LHCN-M2 (cell line): ENCODE data around the gene SORCS2. TPM values are rescaled to one million over a fixed set of nuclear protein-coding genes. Genes with fewer than 3 reads are reported as not detected.
"Not testable (repeated sequence)": the region's sequence is repeated elsewhere in the genome, so short reads cannot be mapped to it uniquely, and the experiment has no call there.

ENCODE experiments used
- DNase-seq: peaks from one replicate; pipeline ENCODE4 v3.0.0-alpha.2; 2012; ENCODE audit warnings: low read depth
- total RNA-seq: library from RNA; depleted of rRNA; stranded (reverse); fragments of >200 nt; gene quantifications from 2 replicates; pipeline ENCODE4 v1.2.3, GENCODE V29; 2014

Gene SORCS2
- total RNA-seq, 1 experiment from 2014 or later, result 0.52 TPM

DNA sequence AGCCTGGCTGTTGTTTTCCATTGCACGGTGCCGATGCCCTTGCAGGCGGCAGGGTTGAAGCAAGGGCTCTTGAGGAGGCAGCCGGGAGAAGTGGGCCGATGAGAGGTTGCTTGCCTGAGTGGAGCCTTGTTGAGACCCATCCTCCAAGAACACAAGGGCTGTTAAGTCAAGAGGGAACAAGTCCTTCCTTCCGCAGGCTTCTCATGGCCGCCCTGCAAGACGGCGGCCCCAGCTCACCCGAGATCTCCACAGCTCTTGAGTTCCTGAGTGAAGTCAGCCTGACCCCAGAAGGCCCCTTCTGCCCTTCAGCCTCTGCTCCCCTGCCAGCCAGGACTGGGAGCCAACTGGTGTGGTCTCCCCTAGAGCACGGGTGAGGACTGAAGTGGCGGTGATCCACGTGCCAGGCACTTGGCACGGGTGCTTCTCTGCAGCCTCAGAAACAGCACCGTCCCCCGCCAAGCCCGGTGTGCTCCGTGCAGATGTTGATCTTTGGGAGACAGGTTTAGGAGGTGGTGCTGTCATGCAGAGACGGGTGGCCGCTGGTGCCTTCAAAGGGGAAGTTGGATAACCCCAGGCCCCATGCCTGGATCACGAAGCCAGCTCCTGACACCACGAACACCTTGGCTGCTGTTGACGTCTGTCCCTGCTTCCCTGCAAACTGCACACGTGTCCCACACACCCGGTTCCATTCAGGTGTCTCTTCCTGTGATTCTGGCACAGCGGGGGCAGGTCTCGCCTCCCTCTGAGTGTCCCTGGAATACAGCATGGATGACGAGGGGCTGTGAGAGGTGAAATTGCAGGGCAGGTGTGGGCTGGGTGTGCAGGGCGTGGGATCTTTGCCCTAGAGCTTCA is 406.8 kb downstream of the SORCS2 start:
- no peak for DNase-seq

DNA sequence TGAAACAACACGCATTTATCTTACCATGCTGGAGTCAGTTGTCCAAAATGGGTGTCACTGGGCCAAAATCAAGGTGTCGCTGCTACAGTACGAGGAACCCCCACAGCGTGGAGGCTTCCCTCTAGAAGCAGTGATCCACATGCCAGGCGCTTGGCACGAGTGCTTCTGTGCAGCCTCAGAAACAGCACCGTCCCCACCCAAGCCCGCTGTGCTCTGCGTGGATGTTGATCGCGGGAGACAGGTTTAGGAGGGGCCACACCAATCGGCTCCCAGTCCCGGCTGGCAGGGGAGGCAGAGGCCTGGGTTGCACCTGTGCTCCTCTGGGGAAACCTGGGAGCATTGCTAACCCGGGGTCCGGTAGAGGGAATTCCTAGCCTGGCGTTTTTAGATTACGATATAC is 407.9 kb downstream of the SORCS2 start:
- DNase-seq, result no peak

DNA sequence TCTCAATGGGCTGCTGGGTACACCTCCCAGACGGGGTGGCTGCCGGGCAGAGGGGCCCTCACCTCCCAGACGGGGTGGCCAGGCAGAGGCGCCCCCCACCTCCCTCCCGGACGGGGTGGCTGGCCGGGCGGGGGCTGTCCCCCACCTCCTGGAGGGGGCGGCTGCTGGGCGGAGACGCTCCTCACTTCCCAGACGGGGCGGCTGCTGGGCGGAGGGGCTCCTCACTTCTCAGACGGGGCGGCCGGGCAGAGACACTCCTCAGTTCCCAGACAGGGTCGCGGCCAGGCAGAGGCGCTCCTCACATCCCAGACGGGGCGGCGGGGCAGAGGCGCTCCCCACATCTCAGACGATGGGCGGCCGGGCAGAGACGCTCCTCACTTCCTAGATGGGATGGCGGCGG is 409.8 kb downstream of the SORCS2 start:
- not testable (repeated sequence) for DNase-seq

DNA sequence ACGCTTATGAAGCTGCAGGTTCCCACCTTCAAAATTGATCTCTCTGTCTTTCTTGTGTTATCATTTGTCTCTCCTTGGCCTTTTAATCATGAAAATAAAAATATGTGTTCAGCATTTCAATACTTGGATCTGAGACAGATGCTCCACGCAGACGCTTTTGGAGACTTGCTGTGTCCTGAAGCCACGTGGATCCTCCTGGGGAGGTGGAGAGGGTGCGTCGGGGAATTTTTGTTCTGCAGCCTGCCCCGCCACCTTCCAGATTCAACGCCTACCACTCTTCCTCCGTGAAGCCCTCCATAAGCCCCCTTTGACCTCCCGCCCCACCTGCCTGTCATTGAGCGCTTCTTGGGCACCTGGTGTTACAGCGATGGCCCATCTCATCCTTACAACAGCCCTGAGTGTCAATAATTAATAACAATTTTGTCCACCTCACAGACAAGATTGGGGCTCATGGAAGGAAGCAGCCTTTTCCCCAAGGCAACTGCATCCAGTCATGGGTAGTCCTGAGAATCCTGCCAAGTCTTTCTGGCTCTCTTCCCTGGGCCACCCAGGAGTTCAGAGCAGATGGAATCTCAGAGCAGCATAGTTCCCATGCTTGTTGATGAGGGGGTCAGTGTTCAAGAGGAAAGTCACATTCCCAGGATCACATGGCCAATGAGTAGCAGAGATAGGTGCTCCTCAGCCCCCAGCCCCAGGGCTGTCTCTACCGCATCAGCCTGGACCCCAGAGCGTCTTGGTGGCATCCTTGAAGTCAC is 415.0 kb downstream of the SORCS2 start:
- no peak for DNase-seq

DNA sequence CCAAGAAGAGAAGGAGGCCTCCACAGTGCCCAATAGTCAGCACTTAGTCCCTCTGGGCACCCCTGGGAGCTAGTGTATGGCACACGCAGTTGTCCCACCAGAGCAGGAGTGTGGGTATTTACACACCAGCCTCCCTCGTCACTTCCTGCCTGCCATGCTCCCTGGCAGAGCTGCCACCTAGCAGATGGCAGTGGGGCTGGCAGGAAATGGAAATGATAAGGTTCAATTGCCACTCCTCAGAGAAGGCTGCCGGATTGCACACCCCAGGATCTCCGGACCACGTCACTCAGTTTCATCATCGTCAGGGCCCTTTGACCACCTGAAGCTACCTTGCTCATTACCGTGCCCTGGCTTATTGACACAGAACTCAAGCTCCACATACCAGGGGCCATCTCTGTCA is 415.7 kb downstream of the SORCS2 start:
- no peak for DNase-seq

DNA sequence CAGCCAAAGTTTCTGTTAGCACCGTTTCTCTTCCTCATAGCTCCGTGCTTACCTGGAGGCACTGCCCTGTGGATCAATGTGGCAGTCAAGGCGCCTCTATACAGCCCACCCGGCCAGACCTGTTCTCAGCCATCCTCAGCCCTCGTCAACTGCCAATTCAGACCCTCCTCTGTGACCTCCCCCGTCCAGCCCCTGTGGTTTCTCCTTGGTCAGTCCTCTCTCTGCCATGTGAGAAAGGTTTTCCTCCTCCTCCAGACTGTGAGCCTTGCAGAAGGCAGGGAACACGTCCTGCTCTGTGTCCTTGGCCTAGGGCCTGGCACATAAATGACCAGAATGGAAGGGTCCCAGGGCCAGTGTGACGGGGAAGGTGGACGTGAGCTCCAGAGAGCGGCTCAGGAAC is 417.0 kb downstream of the SORCS2 start:
- no peak for DNase-seq

DNA sequence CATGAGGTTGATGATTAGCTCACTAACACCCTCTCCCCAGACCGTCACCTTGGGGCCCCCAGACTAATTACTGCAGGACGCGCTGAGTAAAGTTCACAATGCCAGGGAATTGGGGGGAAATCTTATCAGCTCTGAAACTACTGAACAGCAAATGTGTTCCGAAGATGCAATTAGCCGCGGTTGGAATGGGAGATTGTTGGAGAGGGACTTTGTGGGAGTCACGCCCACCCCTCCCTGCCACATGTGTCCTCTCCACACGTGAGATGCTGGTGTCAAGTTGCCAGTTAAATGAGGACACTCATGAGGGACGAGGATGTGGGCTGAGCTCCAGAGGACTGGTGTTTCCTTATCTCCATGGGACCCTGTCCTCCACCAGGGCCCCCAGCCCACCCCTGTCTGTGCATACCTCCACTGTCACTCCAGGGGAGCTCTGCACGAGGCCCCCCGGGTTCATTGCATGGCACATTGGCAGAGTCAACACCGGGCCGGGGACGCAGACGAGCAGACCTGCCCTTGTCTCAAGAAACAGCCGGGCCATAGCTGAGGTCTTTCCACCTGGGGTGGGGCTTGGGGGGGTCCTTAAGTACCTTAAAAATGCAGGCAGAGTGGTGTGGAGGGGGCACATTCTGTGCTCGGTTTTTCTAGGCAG is 417.8 kb downstream of the SORCS2 start:
- DNase-seq, result no peak

DNA sequence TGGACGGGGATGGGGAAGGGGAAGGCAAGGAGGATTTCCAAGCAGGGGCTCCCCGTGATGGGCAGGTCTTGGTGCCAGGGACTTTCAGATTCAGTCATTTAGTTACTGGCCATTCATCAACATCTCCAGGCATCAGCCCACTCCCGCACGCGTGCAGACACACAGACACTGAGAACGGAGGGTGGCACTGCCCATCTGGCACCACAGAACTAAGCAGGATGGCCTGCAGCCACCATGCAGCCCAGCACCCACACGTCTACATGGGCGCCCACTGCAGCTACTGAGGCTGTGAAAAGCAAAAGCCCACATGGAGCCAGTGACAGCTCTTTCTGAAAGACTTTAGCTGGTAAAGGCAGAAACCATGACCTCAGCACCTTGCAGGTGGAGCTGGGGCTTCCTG is 418.5 kb downstream of the SORCS2 start:
- DNase-seq, result no peak

DNA sequence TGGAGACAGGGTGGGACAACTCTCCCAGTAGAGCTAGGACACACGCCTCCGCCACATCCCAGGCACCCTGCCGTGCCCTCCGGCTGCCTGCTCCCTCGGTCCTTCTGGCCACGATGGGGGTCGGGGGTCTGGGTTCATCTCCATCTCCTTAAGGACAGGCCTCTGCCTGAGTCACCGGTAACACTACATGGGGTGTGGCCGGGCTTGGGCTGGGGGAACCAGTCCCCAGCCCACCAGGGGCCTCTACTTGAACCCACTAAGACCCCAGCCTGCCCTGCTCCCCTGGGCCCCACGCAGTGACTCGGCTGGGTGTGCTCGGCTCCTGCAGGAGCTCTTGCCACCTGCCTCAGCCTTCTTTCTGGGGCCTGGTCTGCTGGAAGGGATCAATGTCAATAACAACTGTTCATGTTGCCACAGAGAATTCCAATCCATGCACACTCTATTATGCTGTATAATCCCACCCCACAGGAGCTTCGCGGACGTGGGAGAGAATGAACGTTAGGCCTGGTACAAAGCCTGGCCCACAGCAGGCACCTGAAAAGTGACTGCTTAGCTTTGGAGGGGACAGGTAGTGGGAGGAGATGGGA is 420.1 kb downstream of the SORCS2 start:
- no peak for DNase-seq

DNA sequence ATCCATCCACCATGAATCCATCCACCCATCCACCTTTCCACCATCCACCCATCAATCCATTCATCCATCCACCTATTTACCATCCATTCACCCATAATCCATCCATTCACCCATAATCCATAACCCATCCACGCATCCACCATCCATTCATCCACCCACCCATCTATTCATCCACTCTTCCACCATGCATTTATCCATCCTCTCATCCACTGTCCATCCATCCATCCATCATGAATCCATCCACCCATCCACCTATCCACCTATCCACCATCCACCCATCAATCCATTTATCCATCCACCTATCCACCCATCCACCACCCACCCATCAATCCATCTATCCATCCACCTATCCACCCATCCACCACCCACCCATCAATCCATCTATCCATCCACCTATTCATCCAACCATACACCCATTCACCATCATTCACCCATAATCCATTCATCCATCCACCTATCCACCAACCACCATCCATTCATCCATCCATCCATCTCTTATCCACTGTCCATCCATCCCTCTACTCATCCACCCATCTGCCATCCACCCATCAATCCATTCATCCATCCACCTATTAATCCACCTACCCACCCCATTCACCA is 422.1 kb downstream of the SORCS2 start:
- no peak for DNase-seq

DNA sequence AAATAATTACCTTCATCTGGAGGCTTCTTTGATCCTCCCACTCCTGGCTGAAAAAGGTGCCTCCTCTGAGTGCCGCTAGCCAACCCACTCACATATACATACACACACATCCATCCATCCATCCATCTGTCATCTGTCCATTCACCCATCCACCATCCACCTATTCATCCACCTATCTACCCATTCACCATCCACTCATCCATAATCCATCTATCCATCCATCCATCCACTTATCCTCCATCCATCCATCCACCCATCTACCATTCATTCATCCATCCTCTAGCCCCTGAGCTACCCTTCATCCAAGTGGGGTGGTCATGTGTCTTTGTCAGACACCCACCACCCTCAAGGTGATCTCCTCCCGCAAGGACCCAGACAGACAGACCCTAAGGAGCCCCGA is 423.9 kb downstream of the SORCS2 start:
- DNase-seq, result no peak

DNA sequence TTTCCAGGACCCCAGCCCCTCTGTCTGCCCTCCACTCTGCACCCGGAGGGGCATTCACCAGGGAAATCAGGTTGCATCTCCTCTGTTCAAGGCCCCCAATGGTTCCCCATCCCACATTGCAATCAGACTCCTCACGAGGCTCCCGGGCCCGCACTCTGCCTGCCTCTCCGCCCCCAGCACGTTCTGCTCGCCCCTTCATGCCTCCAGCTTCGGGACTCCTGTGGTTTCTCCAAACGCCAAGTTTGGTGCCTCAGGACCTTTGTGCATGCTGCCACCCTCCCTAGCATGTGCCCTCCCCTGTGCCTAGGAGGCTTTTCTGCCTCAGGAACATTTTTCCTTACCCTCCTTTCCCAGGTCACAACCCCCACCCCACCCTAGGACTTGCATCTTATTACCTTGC is 426.0 kb downstream of the SORCS2 start:
- DNase-seq, result no peak

DNA sequence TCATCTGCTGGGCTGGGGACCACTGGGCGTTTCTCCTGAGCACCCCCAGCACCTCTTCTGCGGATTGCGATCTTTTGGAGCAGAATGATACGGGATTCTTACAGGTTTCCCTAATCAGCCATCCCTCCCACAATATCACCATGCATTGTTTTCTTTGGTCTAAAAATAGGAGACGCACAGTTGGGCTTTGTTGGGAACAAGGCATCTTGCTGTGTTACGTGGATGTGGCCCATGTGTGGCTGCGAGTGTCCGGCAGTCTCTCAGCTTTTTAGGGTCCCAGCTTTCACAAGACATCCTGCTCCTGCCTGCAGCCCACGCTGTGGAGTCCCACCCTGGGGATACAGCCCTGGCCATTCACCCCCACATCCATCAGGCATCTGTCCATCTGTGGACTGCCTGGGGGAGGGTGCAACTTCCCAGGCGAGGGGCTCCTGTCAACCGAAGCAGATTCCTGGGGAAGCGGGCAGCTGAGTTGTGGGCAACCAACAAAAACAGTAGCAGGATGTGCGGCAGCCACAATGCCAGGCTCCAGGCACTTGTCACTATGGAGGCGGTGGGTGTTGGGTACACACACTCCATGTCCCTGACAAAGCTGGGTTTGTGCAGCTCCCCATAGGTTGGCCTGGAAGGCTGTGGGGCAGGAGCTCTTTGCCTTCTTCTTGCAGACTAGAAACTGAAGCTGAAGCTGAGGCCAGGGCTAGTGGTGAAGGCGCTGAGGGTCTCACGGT is 427.9 kb downstream of the SORCS2 start:
- DNase-seq, result no peak

DNA sequence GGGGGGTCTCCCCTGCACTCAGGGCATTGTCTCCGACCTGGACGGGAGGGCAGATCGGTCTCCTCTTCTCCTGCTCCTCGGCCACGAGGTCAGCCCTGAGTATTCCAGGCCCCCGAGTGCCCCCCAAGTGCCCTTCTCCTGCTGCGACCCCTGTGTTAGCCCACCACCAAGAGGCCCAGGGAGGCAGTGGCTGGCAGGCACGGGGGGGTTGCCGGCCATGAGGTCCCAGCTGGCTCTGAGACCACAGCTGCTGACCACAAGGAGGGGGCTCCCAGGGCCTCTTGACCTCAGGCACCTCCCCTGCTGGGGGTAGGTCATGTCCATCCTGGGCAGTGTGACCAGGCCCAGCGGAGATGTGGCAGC is 428.5 kb downstream of the SORCS2 start:
- DNase-seq, result no peak

DNA sequence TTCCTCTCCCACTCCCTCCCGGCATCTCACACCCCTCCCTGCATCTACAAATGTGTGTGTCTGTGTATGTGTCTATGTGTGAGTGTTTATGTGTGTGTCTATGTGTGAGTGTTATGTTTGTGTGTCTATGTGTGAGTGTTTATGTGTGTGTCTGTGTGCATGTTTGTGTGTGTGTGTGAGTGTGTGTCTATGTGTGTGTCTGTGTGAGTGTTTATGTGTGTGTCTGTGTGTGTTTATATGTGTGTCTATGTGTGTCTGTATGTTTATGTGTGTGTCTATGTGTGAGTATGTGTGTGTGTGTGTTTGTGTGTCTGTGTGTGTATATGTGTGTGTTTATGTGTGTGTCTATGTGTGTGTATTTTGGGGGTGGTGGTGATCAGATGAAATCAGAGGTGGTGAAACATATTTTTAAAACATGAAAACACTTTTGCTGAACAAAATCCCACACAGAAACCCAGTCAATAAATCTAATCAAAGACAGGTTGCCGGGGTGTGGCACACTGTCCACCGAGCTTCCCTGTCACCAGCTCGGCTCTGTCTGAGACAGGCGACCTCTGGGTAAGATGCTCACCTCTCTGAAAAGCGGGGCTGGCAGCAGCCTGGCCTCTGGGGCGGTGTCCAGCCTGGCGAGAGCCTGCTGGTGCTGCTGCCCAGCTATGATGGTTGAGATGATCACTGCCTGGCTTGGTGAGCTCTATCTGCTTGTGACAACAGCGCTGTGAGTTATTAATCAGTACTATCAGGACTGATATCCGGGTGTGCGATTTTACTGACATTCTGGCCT is 429.1 kb downstream of the SORCS2 start:
- no peak for DNase-seq

DNA sequence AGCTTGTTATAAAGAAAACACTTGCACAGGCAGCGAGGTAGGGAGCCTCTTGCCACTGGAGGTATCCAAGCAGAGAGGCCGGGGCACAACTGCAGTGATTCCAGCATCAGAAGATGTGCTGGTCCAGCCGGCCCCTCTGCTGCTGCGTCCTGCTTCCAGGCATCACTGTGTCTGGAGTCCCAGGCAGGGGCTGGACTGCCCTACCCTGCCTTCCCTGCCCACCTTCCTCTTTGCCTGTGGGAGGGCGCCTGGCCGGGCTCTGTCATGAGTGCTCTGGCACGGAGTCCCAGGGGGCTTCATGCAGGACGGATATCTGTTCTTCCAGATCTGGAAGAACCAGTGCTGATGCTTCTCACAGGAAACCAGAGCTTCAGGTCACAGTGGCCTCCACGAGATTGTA is 430.0 kb downstream of the SORCS2 start:
- no peak for DNase-seq

DNA sequence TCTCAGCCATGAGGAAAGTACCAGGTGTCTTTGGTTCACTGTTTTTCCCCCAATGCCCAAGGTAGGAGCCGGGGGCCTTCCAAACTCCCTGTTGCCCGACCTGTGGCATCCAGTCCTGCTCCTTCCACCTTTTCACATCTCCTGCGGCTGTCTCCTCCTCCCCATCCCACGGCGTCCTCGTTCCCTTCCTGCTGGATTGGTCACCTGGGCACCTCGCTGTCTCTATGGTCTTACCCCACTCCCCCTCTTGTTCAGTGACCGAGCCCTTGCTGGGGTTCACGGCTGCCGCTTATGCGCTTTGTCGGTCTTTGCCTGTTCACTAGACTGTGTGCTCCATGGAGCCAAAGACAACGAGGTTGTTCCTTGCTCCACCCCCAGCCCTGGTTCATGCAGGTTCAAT is 431.1 kb downstream of the SORCS2 start:
- no peak for DNase-seq

DNA sequence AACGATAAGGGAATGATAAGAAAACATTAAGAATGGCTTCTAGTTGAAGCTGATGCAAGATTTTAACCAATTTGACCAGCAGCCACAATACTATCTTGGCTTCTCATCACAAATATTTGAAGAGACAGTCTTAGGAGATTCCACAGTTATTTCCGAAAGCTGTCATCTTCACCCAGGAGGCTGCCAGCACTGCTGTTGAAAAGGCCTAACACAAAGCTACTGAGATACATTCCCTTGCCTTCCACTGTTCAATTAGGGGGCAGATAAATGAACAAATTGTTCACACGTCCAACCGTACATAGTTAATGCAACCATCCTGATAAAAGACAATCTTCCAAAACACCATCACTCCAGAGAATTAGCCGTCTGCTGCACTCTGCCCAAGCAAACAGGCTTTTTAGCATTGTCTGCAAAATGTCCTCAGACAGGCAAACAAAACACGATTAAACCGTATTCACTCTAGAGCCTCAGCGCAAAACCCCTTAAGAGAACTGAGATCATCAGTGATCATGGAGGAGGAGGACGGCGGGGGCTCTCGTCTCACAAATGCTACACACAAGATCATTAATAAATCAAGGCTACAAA is 432.1 kb downstream of the SORCS2 start:
- no peak for DNase-seq

DNA sequence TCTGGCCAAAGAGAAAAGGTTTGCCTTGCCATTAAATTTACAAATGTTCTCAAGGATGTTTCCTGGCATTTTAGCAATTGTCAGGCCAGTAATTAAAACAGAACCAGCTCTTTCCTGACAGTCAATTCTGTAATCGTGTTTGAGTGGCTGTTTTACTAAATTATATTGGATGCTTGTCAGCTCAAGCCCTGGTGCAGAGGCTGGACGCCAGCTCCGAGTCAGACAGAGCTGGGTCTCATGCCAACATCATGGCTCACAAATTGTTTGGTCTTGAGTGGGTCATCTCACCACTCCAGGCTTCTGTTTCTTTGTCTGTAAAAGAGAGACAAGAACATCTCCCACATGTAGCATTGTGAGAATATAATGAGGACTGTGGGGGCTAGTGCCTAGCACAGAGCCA is 432.7 kb downstream of the SORCS2 start:
- DNase-seq, result no peak

DNA sequence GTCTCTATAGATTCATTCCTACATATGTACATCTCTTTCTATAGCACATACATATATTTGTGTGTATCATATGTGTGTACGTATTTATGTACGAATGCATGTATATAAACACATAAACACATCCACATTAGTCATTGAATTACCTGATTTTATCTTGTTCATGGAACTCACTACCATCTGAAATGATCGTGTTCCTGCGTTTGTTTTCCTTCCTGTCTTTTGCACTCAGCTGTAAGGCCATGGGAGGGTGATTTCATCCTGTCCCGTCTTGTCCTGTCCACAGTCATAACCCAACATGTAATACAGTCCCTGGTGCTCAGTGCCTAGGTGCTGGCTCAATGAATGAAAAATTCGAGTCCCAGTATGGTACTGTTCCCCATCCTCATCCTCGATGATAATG is 434.2 kb downstream of the SORCS2 start:
- DNase-seq, result no peak
